ENCODE results near the gene ACP5. TPM values are rescaled to one million over a fixed set of nuclear protein-coding genes. Genes with fewer than 3 reads are reported as not detected.

Gene ACP5
- 10.3 and 14.0 TPM in 2 replicates for total RNA-seq (2014; rRNA removed; shearing (Covaris generic))

GRCh38 chr19:11577451-11578257 is at the start of gene ACP5:
Gene ACP5 (minus strand): TSS chr19:11577645. CDS start chr19:11577317, 328 bp downstream.

GRCh38 chr19:11597202-11598102 is 20.0 kb upstream of the ACP5 start, which contains the start of gene ZNF627:
Gene ZNF627 (plus strand): TSS chr19:11597483. CDS start chr19:11597628, 145 bp downstream.

DNA sequence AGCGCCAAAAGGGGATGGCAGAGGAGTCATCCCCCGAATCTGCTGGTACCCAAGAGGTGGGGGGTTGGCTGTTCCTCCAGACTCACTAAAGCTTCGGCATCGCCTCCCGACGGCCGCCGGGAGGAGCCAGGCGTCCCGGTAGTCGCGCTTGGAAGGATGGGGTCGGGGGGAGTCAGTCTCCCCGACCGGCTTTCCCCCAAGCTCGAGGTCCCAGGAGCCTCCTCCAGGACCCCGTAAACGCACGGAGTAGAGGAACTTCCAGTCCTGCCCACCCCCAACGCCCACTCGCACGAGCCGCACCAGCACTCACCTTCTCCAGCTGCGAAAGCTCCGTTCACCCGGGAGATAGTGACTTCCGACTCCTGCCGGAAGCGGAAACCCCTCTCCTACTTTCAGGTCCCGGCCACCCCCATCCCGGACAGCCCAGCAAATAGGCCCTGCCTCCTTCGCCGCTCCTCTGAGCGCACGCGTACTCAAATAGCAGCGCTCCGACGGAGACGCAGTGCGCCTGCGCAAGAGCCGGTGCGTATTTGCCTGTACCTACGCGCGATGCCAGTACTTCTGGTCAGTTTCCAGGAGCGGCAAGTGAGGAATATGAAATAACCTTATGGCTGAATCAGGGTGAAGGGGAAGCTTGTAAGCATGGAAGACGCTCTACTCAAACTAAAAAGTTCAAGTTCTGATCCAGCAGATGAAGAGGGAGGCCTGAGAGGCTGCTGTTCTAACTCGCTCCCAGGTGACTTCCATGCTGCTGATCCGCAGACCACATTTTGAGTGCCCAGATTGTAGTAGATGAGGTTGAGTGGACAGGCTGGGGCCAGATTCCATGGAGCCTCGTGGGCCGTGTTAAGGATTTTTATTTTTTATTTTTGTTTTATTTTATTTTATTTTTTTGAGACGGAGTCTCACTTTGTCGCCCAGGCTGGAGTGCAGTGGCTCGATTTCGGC is 18.3 kb downstream of the ACP5 start, which contains the start of gene ELOF1:
Gene ELOF1 (minus strand): TSS at position 350 of the 948 bp plus-strand sequence. CDS start 4,883 bp downstream, outside the sequence.

DNA sequence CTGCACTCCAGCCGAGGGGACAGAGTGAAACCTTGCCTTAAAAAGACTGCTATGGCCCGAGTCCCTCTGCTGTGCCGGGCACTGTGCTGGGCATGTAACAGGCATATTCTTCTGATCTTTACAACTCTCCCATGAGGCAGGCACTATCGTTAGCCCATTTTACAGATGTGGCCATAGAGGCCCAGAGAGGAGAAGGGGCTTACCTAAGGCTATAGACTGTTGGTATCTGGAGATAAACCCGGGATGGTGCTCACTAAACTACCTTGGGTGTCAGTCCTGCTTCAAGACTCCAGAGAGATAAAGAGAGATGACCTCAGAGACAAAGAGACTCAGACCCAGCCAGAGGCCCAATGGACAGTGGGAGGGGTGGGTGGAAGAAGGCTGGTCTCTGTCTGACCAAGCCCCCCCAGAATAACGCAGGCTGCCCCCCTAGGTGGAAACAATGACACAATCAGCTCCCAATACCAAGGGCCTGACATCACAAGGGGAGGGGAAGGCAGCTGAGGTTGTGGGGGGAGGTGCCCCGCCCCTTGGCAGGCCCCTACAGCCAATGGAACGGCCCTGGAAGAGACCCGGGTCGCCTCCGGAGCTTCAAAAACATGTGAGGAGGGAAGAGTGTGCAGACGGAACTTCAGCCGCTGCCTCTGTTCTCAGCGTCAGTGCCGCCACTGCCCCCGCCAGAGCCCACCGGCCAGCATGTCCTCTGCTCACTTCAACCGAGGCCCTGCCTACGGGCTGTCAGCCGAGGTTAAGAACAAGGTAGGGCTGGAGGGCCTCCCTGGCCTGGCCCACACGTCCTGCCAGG is 39.0 kb downstream of the ACP5 start, which contains the start of gene CNN1:
Gene CNN1 (plus strand): TSS at position 620 of the 805 bp plus-strand sequence. CDS start 77 bp downstream, at position 697.

DNA sequence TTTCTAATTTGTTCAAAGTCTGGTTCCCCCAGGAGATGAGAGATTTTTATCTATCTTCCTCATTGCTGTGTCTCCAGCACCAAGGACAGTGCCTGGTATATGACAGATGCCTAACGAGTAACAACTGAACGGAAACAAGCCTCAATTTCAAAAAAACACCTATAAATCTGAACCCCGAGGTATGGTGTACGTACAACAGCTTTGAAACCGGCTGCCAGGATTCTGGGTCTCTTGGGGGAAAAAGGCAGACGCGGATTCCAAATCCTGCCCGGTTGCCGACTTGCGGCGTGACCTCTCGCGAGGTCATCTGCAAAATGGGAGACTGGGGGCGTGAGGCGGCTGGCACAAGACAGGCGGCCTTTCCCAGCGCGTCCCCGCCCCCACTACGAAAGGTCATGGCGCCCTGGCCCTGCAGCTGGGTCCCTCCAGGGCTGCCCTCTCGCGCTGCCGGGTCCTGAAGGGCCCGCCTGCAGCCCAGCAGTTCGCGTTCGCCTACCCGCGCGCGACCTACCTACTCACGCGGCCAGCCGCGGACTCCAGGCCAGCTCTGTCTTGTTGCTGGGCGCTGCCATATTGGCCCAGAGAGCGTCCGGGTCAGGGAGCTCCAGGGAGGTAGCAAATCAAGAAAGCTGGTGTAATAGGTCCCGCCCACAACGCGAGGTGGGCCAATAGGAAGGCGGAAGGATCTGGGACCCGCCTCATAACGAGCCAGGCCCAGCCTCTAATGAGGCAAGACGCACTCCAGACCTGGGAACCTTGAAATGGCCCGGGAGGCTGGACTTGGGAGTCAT is 48.7 kb downstream of the ACP5 start, which contains the start of gene ECSIT:
Gene ECSIT (minus strand): TSS at position 584 of the 791 bp plus-strand sequence. CDS start 9,964 bp downstream, outside the sequence.

Other genes starting within 250 kb of the ACP5 start
- gene RAB3D, start 238.0 kb downstream of the ACP5 start, total RNA-seq (2014; rRNA removed; shearing (Covaris generic)): 4.9 and 5.8 TPM in 2 replicates
- 97.9 and 98.7 TPM in 2 replicates for gene TMEM205, start 231.4 kb downstream of the ACP5 start, total RNA-seq (2014; rRNA removed; shearing (Covaris generic))
- gene CCDC159, start 231.1 kb downstream of the ACP5 start, total RNA-seq (2014; rRNA removed; shearing (Covaris generic)): 4.4 and 4.9 TPM in 2 replicates
- gene PLPPR2, start 222.2 kb downstream of the ACP5 start, total RNA-seq (2014; rRNA removed; shearing (Covaris generic)): 10.2 and 18.4 TPM in 2 replicates
- gene SWSAP1, start 203.0 kb downstream of the ACP5 start, total RNA-seq (2014; rRNA removed; shearing (Covaris generic)): 2.1 and 4.8 TPM in 2 replicates
- 7.6 and 9.4 TPM in 2 replicates for gene EPOR, start 193.3 kb downstream of the ACP5 start, total RNA-seq (2014; rRNA removed; shearing (Covaris generic))
- 12.2 and 17.9 TPM in 2 replicates for gene RGL3, start 158.3 kb downstream of the ACP5 start, total RNA-seq (2014; rRNA removed; shearing (Covaris generic))
- 0.87 and 4.5 TPM in 2 replicates for gene ODAD3, start 142.5 kb downstream of the ACP5 start, total RNA-seq (2014; rRNA removed; shearing (Covaris generic))
- gene PRKCSH, start 142.0 kb downstream of the ACP5 start, total RNA-seq (2014; rRNA removed; shearing (Covaris generic)): 230 and 236 TPM in 2 replicates
- gene ELAVL3, start 96.6 kb downstream of the ACP5 start, total RNA-seq (2014; rRNA removed; shearing (Covaris generic)): 0.40 TPM in 1 of 2 replicates, not detected in the other
- 10.6 and 14.3 TPM in 2 replicates for gene ZNF653, start 71.8 kb downstream of the ACP5 start, total RNA-seq (2014; rRNA removed; shearing (Covaris generic))
- gene ECSIT, start 48.5 kb downstream of the ACP5 start, total RNA-seq (2014; rRNA removed; shearing (Covaris generic)): 95.5 and 112 TPM in 2 replicates
- gene CNN1, start 38.8 kb downstream of the ACP5 start, total RNA-seq (2014; rRNA removed; shearing (Covaris generic)): not detected in 2 replicates
- gene ELOF1, start 18.4 kb downstream of the ACP5 start, total RNA-seq (2014; rRNA removed; shearing (Covaris generic)): 96.8 and 100 TPM in 2 replicates
- gene ZNF627, start 19.8 kb upstream of the ACP5 start, total RNA-seq (2014; rRNA removed; shearing (Covaris generic)): 5.2 and 6.0 TPM in 2 replicates
- gene ZNF823, start 161.3 kb upstream of the ACP5 start, total RNA-seq (2014; rRNA removed; shearing (Covaris generic)): 0.87 and 1.4 TPM in 2 replicates
- 6.3 and 7.4 TPM in 2 replicates for gene ZNF441, start 189.4 kb upstream of the ACP5 start, total RNA-seq (2014; rRNA removed; shearing (Covaris generic))
- 0.38 and 0.82 TPM in 2 replicates for gene ZNF491, start 220.9 kb upstream of the ACP5 start, total RNA-seq (2014; rRNA removed; shearing (Covaris generic))
- gene ZNF440, start 236.6 kb upstream of the ACP5 start, total RNA-seq (2014; rRNA removed; shearing (Covaris generic)): 8.4 and 12.0 TPM in 2 replicates